ENCODE data around the gene SYNDIG1. TPM values are rescaled to one million over a fixed set of nuclear protein-coding genes. Genes with fewer than 3 reads are reported as not detected.

The SYNDIG1 gene
- total and polyA plus RNA-seq, 2 of the 4 experiments (the other 2 are of a cell fraction), result not detected

DNA sequence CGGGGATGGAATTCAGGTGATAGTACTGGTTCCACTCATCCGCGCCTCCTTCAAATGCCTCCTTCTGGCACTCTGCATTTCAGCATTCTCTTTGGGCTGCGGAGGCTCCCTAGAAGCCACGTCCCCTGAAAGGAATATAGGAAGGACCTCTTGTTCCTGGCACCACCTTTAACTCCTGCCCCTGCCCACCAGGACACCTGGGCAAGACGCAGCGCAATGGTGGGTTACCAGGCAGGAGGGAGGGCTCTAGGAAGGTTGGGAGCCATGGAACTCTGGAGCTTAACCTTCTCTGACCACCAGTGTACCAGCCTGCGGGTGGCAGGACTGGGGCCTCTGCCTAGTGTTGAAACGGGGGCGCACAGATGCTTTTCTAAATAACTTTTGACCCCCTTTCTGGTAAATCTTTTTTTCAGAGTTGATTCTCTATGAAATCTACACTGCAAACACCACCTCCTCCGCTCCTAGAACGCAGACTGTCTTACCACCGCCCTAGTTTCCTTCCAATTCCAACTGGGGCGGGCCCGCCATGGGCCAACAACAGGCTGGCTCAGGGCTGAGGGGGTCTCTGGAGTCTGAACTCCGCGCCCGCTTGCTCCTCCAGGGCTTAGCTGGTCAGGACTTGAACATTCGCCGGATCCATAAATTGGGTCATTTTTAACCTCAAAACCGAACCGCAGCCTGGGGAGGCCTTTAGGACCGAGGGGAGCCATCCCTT, 871 bp upstream of the SYNDIG1 start:
- no peak overlapping the region for H3K14ac ChIP-seq (replicated peaks; ENCODE audit: low read depth, low read length)
- no peaks in the 10 kb centered on the region for H3K9me3 ChIP-seq (ENCODE audit: control insufficient read depth, insufficient read depth, low read length)
- no peaks in the 10 kb centered on the region for H3K4me1 ChIP-seq (ENCODE audit: control insufficient read depth, insufficient read depth, low read length)
- no peak overlapping the region for H3K4me2 ChIP-seq (ENCODE audit: low read depth, low read length)
- 20% methylated on average over 1 of the region's 23 CpGs; no CpG with 5 or more reads in 1 of the 2 experiments for WGBS, 2 experiments (ENCODE audit: extremely low coverage in 2 of 2, insufficient read length in 1 of 2)
- ChIA-PET POLR2A (ENCODE audit: unreplicated experiment) (no interaction called here), CTCF (no interaction called here)
- no peak overlapping the region for H2AK5ac ChIP-seq (ENCODE audit: low read depth, low read length)
- H3K36me3 ChIP-seq (ENCODE audit: control insufficient read depth, insufficient read depth, low read length), result no peaks in the 10 kb centered on the region
- no peaks in the 10 kb centered on the region for H4K20me1 ChIP-seq (ENCODE audit: insufficient read depth, low read length)
- dilution Hi-C loops (cut with HindIII; ENCODE audit: low sequenced_read_pairs, unreplicated experiment) (no loop called here), in situ Hi-C loops (cut with MboI; ENCODE audit: low sequenced_read_pairs) (no loop called here), intact Hi-C loops (cut with micrococcal nuclease) (no loop called here)
- ATAC-seq (ENCODE audit: low read depth) (no peak), DNase-seq (no peak)
- no peak overlapping the region for H2BK20ac ChIP-seq (ENCODE audit: low read depth, low read length)
- no peak overlapping the region for H2BK15ac ChIP-seq (ENCODE audit: low read depth, low read length)
- no peaks in the 10 kb centered on the region for H3K9me1 ChIP-seq (ENCODE audit: insufficient read depth, low read length)
- no TSS peak for BruUV-seq (replicated peaks)
- no peak overlapping the region for H3K4ac ChIP-seq (ENCODE audit: low read depth, low read length)
- peaks cover 36% of the 10 kb centered on the region for H3K27me3 ChIP-seq (ENCODE audit: control insufficient read depth, insufficient read depth, low read length)
- H2AK9ac ChIP-seq (replicated peaks; ENCODE audit: low read depth, low read length, poor library complexity), result no peak overlapping the region
- no peak overlapping the region for H3K18ac ChIP-seq (ENCODE audit: low read depth, low read length)
- H3K23ac ChIP-seq (ENCODE audit: low read depth, low read length), result no peak overlapping the region
- H4K8ac ChIP-seq (ENCODE audit: low read depth in 2 of 2, low read length in 2 of 2), result no peak overlapping the region
- H3K27ac ChIP-seq (ENCODE audit: insufficient read depth, low read length), result no peak overlapping the region
- no peak overlapping the region for H2BK120ac ChIP-seq (ENCODE audit: low read depth, low read length)
- TF ChIP-seq NFE2L2 (IDR thresholded peaks at IDR 0.05; ENCODE audit: low read depth, low read length) (no peak), SMC3 (IDR thresholded peaks at IDR 0.05; ENCODE audit: low read depth, low read length) (no peak), MAZ (IDR thresholded peaks at IDR 0.05; ENCODE audit: borderline replicate concordance, low read depth, low read length) (no peak), POLR2A (IDR thresholded peaks at IDR 0.05; ENCODE audit: low read depth, low read length) (no peak), CEBPB (IDR thresholded peaks at IDR 0.05; ENCODE audit: low read depth, low read length) (no peak), MXI1 (IDR thresholded peaks at IDR 0.05; ENCODE audit: borderline replicate concordance, low read depth, low read length) (no peak), FOS (IDR thresholded peaks at IDR 0.05; ENCODE audit: low read depth, low read length) (no peak), MAFK (IDR thresholded peaks at IDR 0.05; ENCODE audit: low read depth, low read length) (no peak), CTCF (conservative IDR thresholded peaks at IDR 0.05; ENCODE audit: low read depth, low read length) (no peak), ELK1 (IDR thresholded peaks at IDR 0.05; ENCODE audit: borderline replicate concordance, low read depth, low read length) (no peak), RAD21 (IDR thresholded peaks at IDR 0.05; ENCODE audit: low read length) (no peak)
- H2BK5ac ChIP-seq (ENCODE audit: low read depth, low read length, poor library complexity, severe bottlenecking), result no peak overlapping the region
- no peak overlapping the region for H3K4me3 ChIP-seq (ENCODE audit: insufficient read depth, low read depth, low read length)
- no peak overlapping the region for H3K56ac ChIP-seq (ENCODE audit: extremely low read depth, insufficient read depth, low read length)
- no peaks in the 10 kb centered on the region for H3K79me1 ChIP-seq (ENCODE audit: low read depth in 1 of 2, low read length in 2 of 2)
- no peak overlapping the region for H3K9ac ChIP-seq (ENCODE audit: low read depth, low read length)
- no peak overlapping the region for H2AFZ ChIP-seq (replicated peaks; ENCODE audit: low read length, poor library complexity)
- H4K5ac ChIP-seq (ENCODE audit: low read depth, low read length), result no peak overlapping the region
- no peak overlapping the region for H4K91ac ChIP-seq (ENCODE audit: insufficient read depth, low read depth, low read length)

Data from IMR-90 (cell line).